SK-N-SH (cell line): ENCODE measurements around the gene COL23A1. TPM values are rescaled to one million over a fixed set of nuclear protein-coding genes. Genes with fewer than 3 reads are reported as not detected.

Source experiments
- CTCF ChIA-PET: fragments of 300-600, 350-600 bp; formaldehyde crosslinking; extraction: SDS; loops from one replicate; lab custom pipeline; 2021; lab: Yijun Ruan, JAX
- POLR2A ChIA-PET: fragments of 350-600 bp; sonication (Branson Sonifier 250); formaldehyde crosslinking; extraction: SDS; loops from one replicate; lab custom pipeline; 2020; ENCODE audit warnings: antibody characterized with exemption, inconsistent platforms; lab: Yijun Ruan, JAX
- DNase-seq: peaks from one replicate; pipeline ENCODE4 v3.0.0; 2012
- H2AFZ ChIP-seq: fragments of 200-600 bp; sonication (generic); 2 replicates; pipeline ENCODE4 v1.8.1; 2016; ENCODE audit warnings: antibody characterized with exemption, mild to moderate bottlenecking, low read depth
- H3F3A ChIP-seq: fragments of 200-600 bp; sonication (generic); replicated peaks from 2 replicates; pipeline ENCODE3; 2016; ENCODE audit warnings: antibody characterized with exemption, mild to moderate bottlenecking; ENCODE audit not compliant: insufficient read depth
- H3K27ac ChIP-seq, 2 experiments: fragments of 200-500 bp in 1 of 2; fragments of 200-600 bp in 1 of 2; sonication (Bioruptor generic) in 1 of 2; sonication (generic), shearing (Covaris generic) in 1 of 2; 2 replicates each; pipeline versions ENCODE4 v1.5.1 to v1.6.1; 2014 to 2016; ENCODE audit warnings: low read depth in 2 of 2, inconsistent platforms in 1 of 2, low read length in 1 of 2, mild to moderate bottlenecking in 1 of 2, mixed read lengths in 1 of 2
- H3K27me3 ChIP-seq: fragments of 200-600 bp; sonication (generic), shearing (Covaris generic); 2 replicates; pipeline ENCODE4 v1.6.1; 2016; ENCODE audit warnings: mixed run types; ENCODE audit not compliant: insufficient read depth
- H3K36me3 ChIP-seq, 2 experiments: fragments of 200-500 bp in 1 of 2; fragments of 200-600 bp in 1 of 2; sonication (Bioruptor generic) in 1 of 2; sonication (generic) in 1 of 2; replicated peaks in 1 of 2; 2 replicates each; pipeline versions ENCODE3 to v1.5.1; 2014 to 2016; ENCODE audit warnings: low read length in 1 of 2, mild to moderate bottlenecking in 1 of 2; ENCODE audit not compliant: insufficient read depth in 2 of 2, control insufficient read depth in 1 of 2
- H3K4me1 ChIP-seq, 2 experiments: fragments of 200-500 bp in 1 of 2; fragments of 200-600 bp in 1 of 2; sonication (Bioruptor generic) in 1 of 2; sonication (generic), shearing (Covaris generic) in 1 of 2; 2 replicates each; pipeline versions ENCODE4 v1.5.1 to v1.6.1; 2014 to 2016; ENCODE audit warnings: low read depth in 1 of 2, low read length in 1 of 2, mixed run types in 1 of 2; ENCODE audit not compliant: insufficient read depth in 2 of 2, control insufficient read depth in 1 of 2
- H3K4me2 ChIP-seq: fragments of 200-600 bp; sonication (generic), shearing (Covaris generic); 2 replicates; pipeline ENCODE4 v1.6.1; 2017; ENCODE audit warnings: mixed run types
- H3K4me3 ChIP-seq, 2 experiments: fragments of 200-500 bp in 1 of 2; fragments of 200-600 bp in 1 of 2; sonication (Bioruptor generic) in 1 of 2; sonication (generic), shearing (Covaris generic) in 1 of 2; 2 replicates each; pipeline versions ENCODE4 v1.5.1 to v1.8.1; 2014 to 2016; ENCODE audit warnings: low read depth in 2 of 2, inconsistent platforms in 1 of 2, low read length in 1 of 2, mild to moderate bottlenecking in 1 of 2, mixed read lengths in 1 of 2, moderate library complexity in 1 of 2
- H3K79me2 ChIP-seq: fragments of 200-600 bp; sonication (generic); 2 replicates; pipeline ENCODE4 v1.8.1; 2017; ENCODE audit warnings: mild to moderate bottlenecking; ENCODE audit not compliant: insufficient read depth
- H3K9ac ChIP-seq: fragments of 200-600 bp; sonication (generic); 2 replicates; pipeline ENCODE4 v1.6.1; 2017; ENCODE audit warnings: mixed run types
- H3K9me2 ChIP-seq: fragments of 200-600 bp; sonication (generic); 2 replicates; pipeline ENCODE4 v1.6.1; 2017; ENCODE audit warnings: mixed run types
- H3K9me3 ChIP-seq: fragments of 200-600 bp; sonication (generic); 2 replicates; pipeline ENCODE4 v1.6.1; 2017; ENCODE audit warnings: mixed run types, mild to moderate bottlenecking, moderate library complexity
- H4K20me1 ChIP-seq: fragments of 200-600 bp; sonication (generic); 2 replicates; pipeline ENCODE4 v1.6.1; 2017; ENCODE audit warnings: mild to moderate bottlenecking, mixed run types; ENCODE audit not compliant: insufficient read depth
- CTCF ChIP-seq: fragments of 200-600 bp; sonication (generic); IDR thresholded peaks from 2 replicates; pipeline ENCODE4 v1.6.1; 2017; ENCODE audit warnings: antibody characterized with exemption, mild to moderate bottlenecking, moderate library complexity
- ELF1 ChIP-seq: IDR thresholded peaks from 2 replicates; pipeline ENCODE4 v1.4.0; 2012
- FOSL2 ChIP-seq: IDR thresholded peaks from 2 replicates; pipeline ENCODE4 v1.4.0; 2012; ENCODE audit warnings: low read depth, mild to moderate bottlenecking, moderate library complexity, borderline replicate concordance
- FOXJ3 ChIP-seq: sonication (generic); formaldehyde crosslinking; IDR thresholded peaks from 2 replicates; pipeline ENCODE4 v1.5.1; 2020; ENCODE audit warnings: mild to moderate bottlenecking, missing genetic modification reagents
- GABPA ChIP-seq: IDR thresholded peaks from 2 replicates; pipeline ENCODE4 v1.4.0; 2012; ENCODE audit warnings: low read depth, mild to moderate bottlenecking
- GATA2 ChIP-seq: sonication (generic); formaldehyde crosslinking; IDR thresholded peaks from 2 replicates; pipeline ENCODE4 v1.5.0; 2020; ENCODE audit warnings: mild to moderate bottlenecking, missing genetic modification reagents
- MAX ChIP-seq: IDR thresholded peaks from 2 replicates; pipeline ENCODE4 v1.4.0; 2012; ENCODE audit warnings: low read depth
- MEF2A ChIP-seq: IDR thresholded peaks from 2 replicates; pipeline ENCODE4 v1.4.0; 2012; ENCODE audit warnings: low read depth, borderline replicate concordance
- MXI1 ChIP-seq: IDR thresholded peaks from 2 replicates; pipeline ENCODE4 v1.6.1; 2012; ENCODE audit warnings: mild to moderate bottlenecking, low read depth, low read length, improper control_type of control experiment
- NFIC ChIP-seq: IDR thresholded peaks from 2 replicates; pipeline ENCODE4 v1.4.0; 2012; ENCODE audit warnings: borderline replicate concordance
- NRF1 ChIP-seq: IDR thresholded peaks from 2 replicates; pipeline ENCODE4 v1.6.1; 2012; ENCODE audit warnings: low read depth, mild to moderate bottlenecking, low read length
- RAD21 ChIP-seq: IDR thresholded peaks from 2 replicates; pipeline ENCODE4 v1.6.1; 2012; ENCODE audit warnings: mild to moderate bottlenecking, low read length
- RCOR1 ChIP-seq: fragments of 150-350 bp; IDR thresholded peaks from 2 replicates; pipeline ENCODE4 v1.6.1; 2017; ENCODE audit warnings: antibody characterized with exemption, low read length
- REST ChIP-seq: IDR thresholded peaks from 2 replicates; pipeline ENCODE4 v1.6.1; 2012; ENCODE audit warnings: mild to moderate bottlenecking, low read depth, low read length, moderate library complexity
- RXRA ChIP-seq: IDR thresholded peaks from 2 replicates; pipeline ENCODE4 v1.4.0; 2012; ENCODE audit warnings: low read depth, mild to moderate bottlenecking, borderline replicate concordance
- SIN3A ChIP-seq: IDR thresholded peaks from 2 replicates; pipeline ENCODE4 v1.6.1; 2012; ENCODE audit warnings: low read depth, mild to moderate bottlenecking, low read length, moderate library complexity, borderline replicate concordance
- TCF12 ChIP-seq: IDR thresholded peaks from 2 replicates; pipeline ENCODE4 v1.4.0; 2012
- TEAD4 ChIP-seq: IDR thresholded peaks from 2 replicates; pipeline ENCODE4 v1.4.0; 2012; ENCODE audit warnings: mild to moderate bottlenecking, borderline replicate concordance; ENCODE audit not compliant: insufficient read depth
- USF1 ChIP-seq: IDR thresholded peaks from 2 replicates; pipeline ENCODE4 v1.4.0; 2012; ENCODE audit warnings: low read depth, borderline replicate concordance
- USF2 ChIP-seq: fragments of 150-350 bp; IDR thresholded peaks from 2 replicates; pipeline ENCODE4 v1.6.1; 2017; ENCODE audit warnings: antibody characterized with exemption, low read length, low read depth, borderline replicate concordance
- WGBS: methylation state at CpG from one replicate; pipeline ENCODE4 v1.1.6; 2017; ENCODE audit warnings: low lambda C conversion rate; 5-methylcytosine and 5-hydroxymethylcytosine counted together
- polyA plus RNA-seq, 3 experiments: library from polyadenylated mRNA; depleted of rRNA; stranded (reverse); fragments of >200 nt; gene quantifications; 2 replicates each; pipeline ENCODE4 v1.2.3, GENCODE V29; 2012

COL23A1 gene
- polyA plus RNA-seq, 1 of the 3 experiments (the other 2 are of a cell fraction), result 0.10 TPM

GRCh38 chr5:178244576-178244975, 345.6 kb downstream of the COL23A1 start:
- no peaks in the 10 kb centered on the region for H3F3A ChIP-seq
- no peak overlapping the region for H3K4me2 ChIP-seq
- no peaks in the 10 kb centered on the region for H3K9me2 ChIP-seq
- ChIA-PET POLR2A (no interaction called here), CTCF (interaction anchor here (0.6 to 1.5 kb wide), 4 partner anchors 9 to 345 kb away, joined by 3 to 11 read pairs (median 4); partner anchors contain the start of gene COL23A1)
- no peaks in the 10 kb centered on the region for H3K79me2 ChIP-seq
- peaks cover 0 to 18% of the 10 kb centered on the region in 2 experiments; a peak in 1 of 4 replicates for H3K4me1 ChIP-seq
- TF ChIP-seq GABPA (no peak), NFIC (no peak), FOSL2 (no peak), RCOR1 (no peak), GATA2 (CRISPR knock-in tag) (no peak), TCF12 (no peak), ELF1 (no peak), REST (no peak), FOXJ3 (no peak), NRF1 (no peak), USF1 (no peak), MEF2A (no peak), RXRA (no peak), RAD21 (no peak), MAX (no peak), MXI1 (no peak), TEAD4 (no peak), CTCF (no peak), USF2 (no peak), SIN3A (no peak)
- no peak overlapping the region for H3K9ac ChIP-seq
- H3K36me3 ChIP-seq, result no peaks in the 10 kb centered on the region
- 4% methylated on average over 2 of the region's 2 CpGs for WGBS
- DNase-seq, result no peak
- H3K4me3 ChIP-seq, result no peak overlapping the region
- H3K27ac ChIP-seq, result no peak overlapping the region
- no peaks in the 10 kb centered on the region for H3K27me3 ChIP-seq
- H2AFZ ChIP-seq, result no peak overlapping the region
- no peaks in the 10 kb centered on the region for H4K20me1 ChIP-seq
- no peaks in the 10 kb centered on the region for H3K9me3 ChIP-seq
